Keratinocyte (primary cell): ENCODE data around the gene KIZ. TPM values are rescaled to one million over a fixed set of nuclear protein-coding genes. Genes with fewer than 3 reads are reported as not detected.

ENCODE experiments used
- DNase-seq: peaks from one replicate; pipeline ENCODE4 v3.0.0-alpha.2; 2011; ENCODE audit warnings: low read depth, missing footprints, low spot score
- FAIRE-seq: peaks from 2 replicates; lab custom pipeline; 2011; peaks lifted over from hg19 to GRCh38; lab: Jason Lieb, UNC
- H2AFZ ChIP-seq: 2 replicates; pipeline ENCODE4 v1.6.0; 2012; ENCODE audit warnings: low read length, control low read depth, inconsistent platforms; ENCODE audit not compliant: control insufficient read depth
- H3K27ac ChIP-seq: 2 replicates; pipeline ENCODE4 v1.5.1; 2011; ENCODE audit warnings: low read length; ENCODE audit not compliant: control insufficient read depth, insufficient read depth
- H3K27me3 ChIP-seq: 3 replicates; pipeline ENCODE4 v1.6.0; 2011; ENCODE audit warnings: low read length; ENCODE audit not compliant: control insufficient read depth, insufficient read depth; ENCODE audit errors: extremely low read depth
- H3K36me3 ChIP-seq, 2 experiments: 2 replicates in 1 of 2; 3 replicates in 1 of 2; pipeline ENCODE4 v1.5.1; 2011; ENCODE audit warnings: low read length in 2 of 2, mild to moderate bottlenecking in 1 of 2; ENCODE audit not compliant: control insufficient read depth in 2 of 2, insufficient read depth in 2 of 2; ENCODE audit errors: extremely low read depth in 1 of 2
- H3K4me1 ChIP-seq: 3 replicates; pipeline ENCODE4 v1.5.1; 2011; ENCODE audit warnings: low read length; ENCODE audit not compliant: control insufficient read depth, insufficient read depth; ENCODE audit errors: extremely low read depth
- H3K4me2 ChIP-seq: 3 replicates; pipeline ENCODE4 v1.6.0; 2011; ENCODE audit warnings: low read depth, low read length; ENCODE audit not compliant: control insufficient read depth, insufficient read depth; ENCODE audit errors: extremely low read depth
- H3K4me3 ChIP-seq, 3 experiments: fragments of 200-600 bp in 1 of 3; sonication (generic) in 1 of 3; 2 replicates in 2 of 3; 3 replicates in 1 of 3; pipeline ENCODE4 v1.5.1; 2011 to 2016; ENCODE audit warnings: low read length in 3 of 3, mild to moderate bottlenecking in 3 of 3, control low read depth in 2 of 3, inconsistent platforms in 1 of 3, low read depth in 1 of 3, mixed read lengths in 1 of 3, mixed run types in 1 of 3, moderate library complexity in 1 of 3; ENCODE audit not compliant: control insufficient read depth in 2 of 3, insufficient read depth in 2 of 3; ENCODE audit errors: extremely low read depth in 1 of 3
- H3K79me2 ChIP-seq: 2 replicates; pipeline ENCODE4 v1.6.0; 2012; ENCODE audit warnings: low read length; ENCODE audit not compliant: control insufficient read depth, insufficient read depth
- H3K9ac ChIP-seq: 3 replicates; pipeline ENCODE4 v1.6.0; 2011; ENCODE audit warnings: low read length; ENCODE audit not compliant: control insufficient read depth, insufficient read depth; ENCODE audit errors: extremely low read depth
- H3K9me1 ChIP-seq: 3 replicates; pipeline ENCODE4 v1.6.0; 2011; ENCODE audit warnings: low read length; ENCODE audit not compliant: control insufficient read depth, insufficient read depth; ENCODE audit errors: extremely low read depth
- H3K9me3 ChIP-seq: 2 replicates; pipeline ENCODE4 v1.5.1; 2012; ENCODE audit warnings: low read depth, low read length; ENCODE audit not compliant: control insufficient read depth
- H4K20me1 ChIP-seq: 3 replicates; pipeline ENCODE4 v1.6.0; 2011; ENCODE audit warnings: low read length; ENCODE audit not compliant: control insufficient read depth, insufficient read depth; ENCODE audit errors: extremely low read depth
- EZH2 ChIP-seq: IDR thresholded peaks from one replicate; pipeline ENCODE4 v1.6.1; 2012; ENCODE audit warnings: inconsistent platforms, mild to moderate bottlenecking, low read length, moderate library complexity
- dilution Hi-C: fragments of 300-500 bp; cut with MboI; formaldehyde crosslinking; loops from one replicate; pipeline ENCODE4 v1.7.0; 2020; ENCODE audit warnings: low sequenced_read_pairs; ENCODE audit not compliant: extremely low pct_ligation_motif_present
- polyA plus RNA-seq, 5 experiments: library from polyadenylated mRNA; depleted of rRNA in 3 of 5; stranded (reverse) in 3 of 5; stranded (forward) in 1 of 5; unstranded in 1 of 5; fragments of >200 nt; gene quantifications; 1 replicate in 1 of 5; 2 replicates in 3 of 5; 3 replicates in 1 of 5; pipeline versions ENCODE4 v1.2.1 to v1.2.3, GENCODE V29; 2011 to 2012; ENCODE audit warnings: missing spikeins in 2 of 5, low read depth in 1 of 5, low replicate concordance in 1 of 5
- TF ChIP-seq, protein P1 (sequence below), 3 experiments: IDR thresholded peaks in 1 of 3; conservative IDR thresholded peaks in 1 of 3; optimal IDR thresholded peaks in 1 of 3; 2 replicates in 2 of 3; 3 replicates in 1 of 3; pipeline versions ENCODE3 to v1.5.1; 2011; ENCODE audit warnings: low read length in 3 of 3, mild to moderate bottlenecking in 3 of 3, moderate library complexity in 2 of 3, control low read depth in 1 of 3, inconsistent platforms in 1 of 3; ENCODE audit not compliant: insufficient read depth in 2 of 3; ENCODE audit errors: extremely low read depth in 1 of 3

Gene KIZ
- polyA plus RNA-seq, 1 donor (not counting 4 experiments of a cell fraction or from before 2014, with no cell fraction given): 21.3 TPM

- TF ChIP-seq, protein P1, sequence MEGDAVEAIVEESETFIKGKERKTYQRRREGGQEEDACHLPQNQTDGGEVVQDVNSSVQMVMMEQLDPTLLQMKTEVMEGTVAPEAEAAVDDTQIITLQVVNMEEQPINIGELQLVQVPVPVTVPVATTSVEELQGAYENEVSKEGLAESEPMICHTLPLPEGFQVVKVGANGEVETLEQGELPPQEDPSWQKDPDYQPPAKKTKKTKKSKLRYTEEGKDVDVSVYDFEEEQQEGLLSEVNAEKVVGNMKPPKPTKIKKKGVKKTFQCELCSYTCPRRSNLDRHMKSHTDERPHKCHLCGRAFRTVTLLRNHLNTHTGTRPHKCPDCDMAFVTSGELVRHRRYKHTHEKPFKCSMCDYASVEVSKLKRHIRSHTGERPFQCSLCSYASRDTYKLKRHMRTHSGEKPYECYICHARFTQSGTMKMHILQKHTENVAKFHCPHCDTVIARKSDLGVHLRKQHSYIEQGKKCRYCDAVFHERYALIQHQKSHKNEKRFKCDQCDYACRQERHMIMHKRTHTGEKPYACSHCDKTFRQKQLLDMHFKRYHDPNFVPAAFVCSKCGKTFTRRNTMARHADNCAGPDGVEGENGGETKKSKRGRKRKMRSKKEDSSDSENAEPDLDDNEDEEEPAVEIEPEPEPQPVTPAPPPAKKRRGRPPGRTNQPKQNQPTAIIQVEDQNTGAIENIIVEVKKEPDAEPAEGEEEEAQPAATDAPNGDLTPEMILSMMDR (optimal IDR thresholded peaks at IDR 0.05 in 1 of 3, IDR thresholded peaks at IDR 0.05 in 1 of 3, conservative IDR thresholded peaks at IDR 0.05 in 1 of 3; ENCODE audit: extremely low read depth in 1 of 3, insufficient read depth in 2 of 3, low read length in 3 of 3): no peak
- TF ChIP-seq EZH2: no peak
- no peak overlapping the region for H2AFZ ChIP-seq
- dilution Hi-C loops: no loop called here
- no peaks in the 10 kb centered on the region for H3K36me3 ChIP-seq
- H3K4me2 ChIP-seq: no peak overlapping the region
- H3K9ac ChIP-seq: no peak overlapping the region
- H4K20me1 ChIP-seq: no peaks in the 10 kb centered on the region
- H3K9me3 ChIP-seq: no peaks in the 10 kb centered on the region
- H3K4me3 ChIP-seq: no peak overlapping the region
- FAIRE-seq (no peak), DNase-seq (no peak)
- no peaks in the 10 kb centered on the region for H3K4me1 ChIP-seq
- no peaks in the 10 kb centered on the region for H3K27me3 ChIP-seq
- no peaks in the 10 kb centered on the region for H3K9me1 ChIP-seq
- H3K79me2 ChIP-seq: no peaks in the 10 kb centered on the region
- H3K27ac ChIP-seq: no peak overlapping the region
These were observed 148.0 kb downstream of the KIZ start for GRCh38 chr20:21273755-21274386.

GRCh38 chr20:21278829-21279228, 152.9 kb downstream of the KIZ start:
- H3K4me1 ChIP-seq: no peaks in the 10 kb centered on the region
- H3K9me1 ChIP-seq: no peaks in the 10 kb centered on the region
- H3K9me3 ChIP-seq: no peaks in the 10 kb centered on the region
- H3K27ac ChIP-seq: no peak overlapping the region
- peaks cover 2% of the 10 kb centered on the region for H3K27me3 ChIP-seq
- dilution Hi-C loops: no loop called here
- no peak overlapping the region for H2AFZ ChIP-seq
- H3K9ac ChIP-seq: no peak overlapping the region
- no peak for DNase-seq
- no peaks in the 10 kb centered on the region for H4K20me1 ChIP-seq
- TF ChIP-seq, protein P1 (optimal IDR thresholded peaks at IDR 0.05 in 1 of 3, IDR thresholded peaks at IDR 0.05 in 1 of 3, conservative IDR thresholded peaks at IDR 0.05 in 1 of 3; ENCODE audit: extremely low read depth in 1 of 3, insufficient read depth in 2 of 3, low read length in 3 of 3): no peak
- no peak for TF ChIP-seq EZH2
- no peaks in the 10 kb centered on the region for H3K36me3 ChIP-seq
- H3K79me2 ChIP-seq: no peaks in the 10 kb centered on the region
- no peak for FAIRE-seq
- no peak overlapping the region for H3K4me2 ChIP-seq
- H3K4me3 ChIP-seq: no peak overlapping the region
